ENCODE measurements around the gene XXYLT1.

GRCh38 chr3:195025884-195026200, 245.1 kb downstream of the XXYLT1 start:
- TF ChIP-seq CTCF (tag by site-specific recombination; IDR thresholded peaks at IDR 0.05) (no peak), ZNF558 (tag by site-specific recombination; IDR thresholded peaks at IDR 0.05) (no peak), ZNF138 (tag by site-specific recombination; IDR thresholded peaks at IDR 0.05; ENCODE audit: borderline replicate concordance) (no peak), ZFP3 (tag by site-specific recombination; IDR thresholded peaks at IDR 0.05; ENCODE audit: low read depth) (no peak), ZNF175 (tag by site-specific recombination; IDR thresholded peaks at IDR 0.05) (no peak), REST (tag by site-specific recombination; IDR thresholded peaks at IDR 0.05) (no peak), HOXA7 (CRISPR knock-in tag; IDR thresholded peaks at IDR 0.05; ENCODE audit: borderline replicate concordance) (no peak), INSM2 (tag by site-specific recombination; IDR thresholded peaks at IDR 0.05) (no peak), ZNF76 (tag by site-specific recombination; IDR thresholded peaks at IDR 0.05; ENCODE audit: borderline replicate concordance, low read depth) (no peak), ZNF747 (tag by site-specific recombination; IDR thresholded peaks at IDR 0.05) (no peak), ATF2 (tag by site-specific recombination; IDR thresholded peaks at IDR 0.05; ENCODE audit: low read depth) (no peak)

Data from HEK293 (cell line).